A549 (cell line): ENCODE results near the gene UBE2E3. TPM values are rescaled to one million over a fixed set of nuclear protein-coding genes. Genes with fewer than 3 reads are reported as not detected.
A peak's percentile ranks its signal among the peaks of the same experiment; 100 is the strongest.

Source experiments
- ATAC-seq, 2 experiments: fragments of 200-7000 bp in 1 of 2; fragments of >200 bp in 1 of 2; cut with Nextera tagmentation in 1 of 2; cut with Tn5 transposase in 1 of 2; 3 replicates each; pipeline versions ENCODE4 v1.8.0 to v1.9.1; 2018 to 2020; ENCODE audit warnings: mild to moderate bottlenecking in 1 of 2, moderate library complexity in 1 of 2
- CTCF ChIA-PET: fragments of 300-600 bp; sonication (Branson Sonifier 250); formaldehyde crosslinking; extraction: SDS; loops from one replicate; lab custom pipeline; 2021; ENCODE audit warnings: antibody characterized with exemption, inconsistent platforms; lab: Yijun Ruan, JAX
- POLR2A ChIA-PET: fragments of 350-600 bp; formaldehyde crosslinking; extraction: SDS; loops from one replicate; lab custom pipeline; 2021; ENCODE audit warnings: antibody characterized with exemption, inconsistent platforms; lab: Yijun Ruan, JAX
- DNase-seq, 2 experiments: peaks; one replicate each; pipeline versions ENCODE4 v3.0.0 to v3.0.0-alpha.2; 2011 to 2016; ENCODE audit warnings: low read depth in 1 of 2, low spot score in 1 of 2
- FAIRE-seq: peaks from 2 replicates; lab custom pipeline; 2011; peaks lifted over from hg19 to GRCh38; lab: Jason Lieb, UNC
- H3K27ac ChIP-seq, 2 experiments: fragments of >200 bp; sonication (Bioruptor Twin); formaldehyde crosslinking; 3 replicates each; pipeline ENCODE4 v1.5.1; 2016 to 2017
- H3K4me1 ChIP-seq: fragments of >200 bp; sonication (Bioruptor Twin); formaldehyde crosslinking; 3 replicates; pipeline ENCODE4 v1.6.1; 2016
- H3K4me2 ChIP-seq: fragments of >200 bp; sonication (Bioruptor Twin); formaldehyde crosslinking; 3 replicates; pipeline ENCODE4 v1.6.1; 2016
- H3K4me3 ChIP-seq: fragments of >200 bp; sonication (Bioruptor Twin); formaldehyde crosslinking; 3 replicates; pipeline ENCODE4 v1.5.1; 2016
- H3K9me3 ChIP-seq: fragments of >200 bp; sonication (Bioruptor Twin); formaldehyde crosslinking; 3 replicates; pipeline ENCODE4 v1.6.1; 2016
- ATOH8 ChIP-seq: fragments of 250-450 bp; sonication (Bioruptor Pico); IDR thresholded peaks from 2 replicates; pipeline ENCODE4 v1.5.0; 2020; ENCODE audit warnings: low read depth, mild to moderate bottlenecking, moderate library complexity
- CEBPB ChIP-seq, 2 experiments: fragments of >200 bp in 1 of 2; sonication (Bioruptor Twin) in 1 of 2; formaldehyde crosslinking in 1 of 2; IDR thresholded peaks; 2 replicates each; pipeline ENCODE4 v1.6.1; 2012 to 2016
- EP300 ChIP-seq, 2 experiments: fragments of >200 bp; sonication (Bioruptor Twin); formaldehyde crosslinking; IDR thresholded peaks; 2 replicates in 1 of 2; 3 replicates in 1 of 2; pipeline ENCODE4 v1.6.1; 2016 to 2017
- ESRRA ChIP-seq: fragments of 150-350 bp; IDR thresholded peaks from 2 replicates; pipeline ENCODE4 v1.6.1; 2014; ENCODE audit warnings: mild to moderate bottlenecking, low read length, borderline replicate concordance
- FOSB ChIP-seq: fragments of 250-450 bp; sonication (Bioruptor Pico); IDR thresholded peaks from 2 replicates; pipeline ENCODE4 v1.5.0; 2020; ENCODE audit warnings: mild to moderate bottlenecking, moderate library complexity
- FOSL2 ChIP-seq, 2 experiments: fragments of 450-650 bp in 1 of 2; fragments of >200 bp in 1 of 2; sonication (Bioruptor Twin) in 1 of 2; formaldehyde crosslinking; IDR thresholded peaks; 2 replicates each; pipeline versions ENCODE4 v1.5.0 to v1.6.1; 2016 to 2020; ENCODE audit warnings: mild to moderate bottlenecking in 1 of 2, moderate library complexity in 1 of 2
- GATA3 ChIP-seq: IDR thresholded peaks from 2 replicates; pipeline ENCODE4 v1.6.1; 2012; ENCODE audit warnings: borderline replicate concordance
- HOXA7 ChIP-seq: fragments of 250-450 bp; sonication (Bioruptor Pico); IDR thresholded peaks from 2 replicates; pipeline ENCODE4 v1.5.0; 2020; ENCODE audit warnings: mild to moderate bottlenecking, moderate library complexity
- JUNB ChIP-seq: fragments of >200 bp; sonication (Bioruptor Twin); formaldehyde crosslinking; IDR thresholded peaks from 2 replicates; pipeline ENCODE4 v1.6.1; 2016
- MAFK ChIP-seq: fragments of 450-650 bp; IDR thresholded peaks from 2 replicates; pipeline ENCODE4 v1.6.1; 2014; ENCODE audit not compliant: partially characterized antibody
- MAX ChIP-seq: IDR thresholded peaks from 2 replicates; pipeline ENCODE4 v1.6.1; 2012
- MAZ ChIP-seq: fragments of 150-350 bp; IDR thresholded peaks from 2 replicates; pipeline ENCODE4 v1.6.1; 2014; ENCODE audit warnings: antibody characterized with exemption, low read depth, low read length, borderline replicate concordance
- NFE2L2 ChIP-seq: fragments of 150-350 bp; conservative IDR thresholded peaks from 2 replicates; pipeline ENCODE4 v1.6.1; 2014; ENCODE audit warnings: low read length
- PBX3 ChIP-seq: IDR thresholded peaks from 2 replicates; pipeline ENCODE4 v1.6.1; 2012
- RNF2 ChIP-seq: fragments of 200-600 bp; sonication (generic); IDR thresholded peaks from 2 replicates; pipeline ENCODE4 v1.6.1; 2016; ENCODE audit warnings: low read depth, mild to moderate bottlenecking, antibody characterized with exemption, moderate library complexity, borderline replicate concordance
- SREBF2 ChIP-seq: fragments of 450-650 bp; IDR thresholded peaks from 2 replicates; pipeline ENCODE4 v1.6.1; 2014; ENCODE audit warnings: mild to moderate bottlenecking, moderate library complexity
- TP53 ChIP-seq: fragments of 250-450 bp; sonication (Bioruptor Pico); IDR thresholded peaks from 2 replicates; pipeline ENCODE4 v1.5.0; 2021; ENCODE audit warnings: mild to moderate bottlenecking, moderate library complexity
- WGBS: methylation state at CpG from one replicate; pipeline ENCODE4 v1.1.6; 2017; ENCODE audit errors: missing lambda C conversion rate; 5-methylcytosine and 5-hydroxymethylcytosine counted together
- polyA plus RNA-seq, 4 experiments: library from polyadenylated mRNA; depleted of rRNA in 3 of 4; stranded (reverse); fragments of >200 nt; fragmentation: RNase III in 1 of 4; extraction: RNeasy Plus Mini Kit Qiagen cat#74134 plus additional on column Dnase treatment in 1 of 4; gene quantifications; 2 replicates in 3 of 4; 3 replicates in 1 of 4; pipeline ENCODE4 v1.2.3, GENCODE V29; 2011 to 2017
- TF ChIP-seq, protein P1 (sequence below): fragments of >200 bp; sonication (Bioruptor Twin); formaldehyde crosslinking; IDR thresholded peaks from 3 replicates; pipeline ENCODE4 v1.5.1; 2016

The UBE2E3 gene
- polyA plus RNA-seq, 2 of the 4 experiments (the other 2 are of a cell fraction), result 54.0 to 70.6 TPM

DNA sequence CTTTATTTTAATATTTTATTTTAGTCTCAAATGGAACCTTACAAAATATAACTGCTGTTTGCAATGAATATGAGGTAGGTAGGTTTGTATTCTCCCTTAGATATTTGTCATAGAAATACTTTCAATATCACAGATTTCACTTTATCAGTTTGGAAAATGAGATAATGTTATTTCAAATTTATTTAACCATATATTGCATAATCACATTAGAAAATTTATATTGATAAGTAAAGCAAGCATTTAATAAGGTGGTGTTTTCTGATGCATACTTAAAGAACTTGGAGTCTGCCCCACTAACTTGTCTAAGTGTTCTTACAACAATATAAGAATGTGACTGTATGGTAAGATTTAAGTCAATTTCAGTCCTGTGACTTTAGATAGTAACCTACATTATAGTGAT is 85.1 kb downstream of the UBE2E3 start:
- CTCF ChIA-PET, result no interaction called here

DNA sequence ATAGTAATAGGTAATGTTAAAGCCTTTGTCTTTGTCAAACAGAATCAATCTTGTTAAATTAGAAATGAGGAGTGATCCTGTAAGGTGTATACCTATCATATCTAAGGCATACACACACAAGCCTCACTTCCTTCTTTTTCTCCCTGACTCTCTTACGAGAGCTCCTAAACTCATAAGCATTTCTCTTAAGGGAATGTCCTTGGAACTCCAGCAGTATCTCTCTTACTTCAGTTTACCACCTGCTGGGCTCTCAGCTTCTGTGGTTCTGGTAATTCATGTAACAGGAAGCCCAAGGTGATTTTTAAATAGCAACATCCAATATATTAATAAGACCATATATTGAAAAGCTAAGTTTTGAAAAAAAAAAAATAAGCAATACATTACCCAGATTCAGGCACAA is 85.9 kb downstream of the UBE2E3 start:
- POLR2A ChIA-PET, result no interaction called here
- H3K4me1 ChIP-seq, result peaks cover 14% of the 10 kb centered on the region
- no peak overlapping the region for H3K4me2 ChIP-seq
- no peaks in the 10 kb centered on the region for H3K9me3 ChIP-seq
- TF ChIP-seq SREBF2 (no peak), TP53 (CRISPR knock-in tag) (no peak), MAZ (no peak), ESRRA (no peak), PBX3 (no peak), MAX (no peak), HOXA7 (CRISPR knock-in tag) (no peak), JUNB (no peak), RNF2 (no peak), FOSL2 (IDR thresholded peaks at IDR 0.05) (no peak), FOSL2 (CRISPR knock-in tag; IDR thresholded peaks at IDR 0.05) (no peak), GATA3 (no peak), FOSB (no peak)
- FAIRE-seq, result no peak
- CTCF ChIA-PET, result no interaction called here
- no peak for ATAC-seq
- no peak for DNase-seq
- H3K4me3 ChIP-seq, result no peak overlapping the region
- no peak overlapping the region for H3K27ac ChIP-seq
- 94% methylated on average over 1 of the region's 1 CpG for WGBS

More for the DNA sequence above, 85.1 kb downstream of the UBE2E3 start:
- FAIRE-seq (no peak), DNase-seq (no peak), ATAC-seq (no peak)
- TF ChIP-seq FOSL2 (IDR thresholded peaks at IDR 0.05), result no peak
- TF ChIP-seq FOSL2 (CRISPR knock-in tag; IDR thresholded peaks at IDR 0.05), result no peak
- TF ChIP-seq, protein P1, sequence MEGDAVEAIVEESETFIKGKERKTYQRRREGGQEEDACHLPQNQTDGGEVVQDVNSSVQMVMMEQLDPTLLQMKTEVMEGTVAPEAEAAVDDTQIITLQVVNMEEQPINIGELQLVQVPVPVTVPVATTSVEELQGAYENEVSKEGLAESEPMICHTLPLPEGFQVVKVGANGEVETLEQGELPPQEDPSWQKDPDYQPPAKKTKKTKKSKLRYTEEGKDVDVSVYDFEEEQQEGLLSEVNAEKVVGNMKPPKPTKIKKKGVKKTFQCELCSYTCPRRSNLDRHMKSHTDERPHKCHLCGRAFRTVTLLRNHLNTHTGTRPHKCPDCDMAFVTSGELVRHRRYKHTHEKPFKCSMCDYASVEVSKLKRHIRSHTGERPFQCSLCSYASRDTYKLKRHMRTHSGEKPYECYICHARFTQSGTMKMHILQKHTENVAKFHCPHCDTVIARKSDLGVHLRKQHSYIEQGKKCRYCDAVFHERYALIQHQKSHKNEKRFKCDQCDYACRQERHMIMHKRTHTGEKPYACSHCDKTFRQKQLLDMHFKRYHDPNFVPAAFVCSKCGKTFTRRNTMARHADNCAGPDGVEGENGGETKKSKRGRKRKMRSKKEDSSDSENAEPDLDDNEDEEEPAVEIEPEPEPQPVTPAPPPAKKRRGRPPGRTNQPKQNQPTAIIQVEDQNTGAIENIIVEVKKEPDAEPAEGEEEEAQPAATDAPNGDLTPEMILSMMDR, result no peak
- no peak for TF ChIP-seq CEBPB (IDR thresholded peaks at IDR 0.05)
- TF ChIP-seq EP300 (IDR thresholded peaks at IDR 0.05), result no peak
- no peak for TF ChIP-seq NFE2L2
- Histone ChIP-seq H3K4me2 (no peak overlapping the region), H3K9me3 (no peaks in the 10 kb centered on the region), H3K27ac (no peak overlapping the region), H3K4me3 (no peak overlapping the region), H3K4me1 (peaks cover 12% of the 10 kb centered on the region)
- POLR2A ChIA-PET, result no interaction called here

GRCh38 chr2:181070119-181070835 is 89.9 kb downstream of the UBE2E3 start:
- DNase-seq (peak; percentile 5 to 61), ATAC-seq (peak; percentile 85 to 86), FAIRE-seq (no peak)
- ChIA-PET POLR2A (no interaction called here), CTCF (interaction anchor here (0.8 to 2.4 kb wide), 7 partner anchors 11 to 947 kb away, joined by 3 to 9 read pairs (median 3); partner anchors contain the start of gene ITGA4)
- Histone ChIP-seq H3K4me1 (peaks cover 14% of the 10 kb centered on the region), H3K9me3 (no peaks in the 10 kb centered on the region), H3K27ac (peak overlapping the region; percentile 49 to 55; a peak in 5 of 6 replicates), H3K4me2 (peak overlapping the region; percentile 53), H3K4me3 (no peak overlapping the region)
- TF ChIP-seq ATOH8 (no peak), MAFK (peak; percentile 93)
- 21% methylated on average over 2 of the region's 2 CpGs for WGBS
